GM19351 (cell line): ENCODE results near the gene SLC27A5.

Source experiments
- ATAC-seq: cut with Tn5 transposase; IDR thresholded peaks from one replicate; pipeline ENCODE4 v1.9.1; 2021; ENCODE audit warnings: mild to moderate bottlenecking, moderate library complexity; ENCODE audit not compliant: unreplicated experiment

The SLC27A5 gene, protein sequence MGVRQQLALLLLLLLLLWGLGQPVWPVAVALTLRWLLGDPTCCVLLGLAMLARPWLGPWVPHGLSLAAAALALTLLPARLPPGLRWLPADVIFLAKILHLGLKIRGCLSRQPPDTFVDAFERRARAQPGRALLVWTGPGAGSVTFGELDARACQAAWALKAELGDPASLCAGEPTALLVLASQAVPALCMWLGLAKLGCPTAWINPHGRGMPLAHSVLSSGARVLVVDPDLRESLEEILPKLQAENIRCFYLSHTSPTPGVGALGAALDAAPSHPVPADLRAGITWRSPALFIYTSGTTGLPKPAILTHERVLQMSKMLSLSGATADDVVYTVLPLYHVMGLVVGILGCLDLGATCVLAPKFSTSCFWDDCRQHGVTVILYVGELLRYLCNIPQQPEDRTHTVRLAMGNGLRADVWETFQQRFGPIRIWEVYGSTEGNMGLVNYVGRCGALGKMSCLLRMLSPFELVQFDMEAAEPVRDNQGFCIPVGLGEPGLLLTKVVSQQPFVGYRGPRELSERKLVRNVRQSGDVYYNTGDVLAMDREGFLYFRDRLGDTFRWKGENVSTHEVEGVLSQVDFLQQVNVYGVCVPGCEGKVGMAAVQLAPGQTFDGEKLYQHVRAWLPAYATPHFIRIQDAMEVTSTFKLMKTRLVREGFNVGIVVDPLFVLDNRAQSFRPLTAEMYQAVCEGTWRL

GRCh38 chr19:58511353-58512208, at the start of gene SLC27A5:
SLC27A5 (minus strand) TSS chr19:58511992; CDS start chr19:58511955, 37 bp downstream.
- ATAC-seq = no peak

DNA sequence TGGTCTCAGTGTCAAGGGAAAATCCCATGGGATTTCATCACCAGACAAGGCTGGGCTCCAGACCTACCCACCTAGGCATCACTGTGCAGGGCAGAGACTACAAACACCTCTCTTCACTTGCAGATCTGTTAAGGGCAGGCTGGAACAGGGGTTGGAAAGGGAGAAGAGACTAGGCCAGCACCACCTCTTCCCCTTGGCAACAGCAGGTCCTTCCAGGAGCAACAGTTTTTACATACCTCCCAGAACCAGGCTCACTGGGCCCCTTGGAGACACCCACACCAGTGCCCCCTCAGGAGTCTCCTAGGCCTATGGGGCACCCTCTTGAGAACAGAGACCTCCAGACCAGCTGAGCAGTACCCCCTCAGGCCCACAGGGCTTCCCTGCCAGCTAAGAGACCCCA, 49.1 kb upstream of the SLC27A5 start:
- no peak for ATAC-seq

DNA sequence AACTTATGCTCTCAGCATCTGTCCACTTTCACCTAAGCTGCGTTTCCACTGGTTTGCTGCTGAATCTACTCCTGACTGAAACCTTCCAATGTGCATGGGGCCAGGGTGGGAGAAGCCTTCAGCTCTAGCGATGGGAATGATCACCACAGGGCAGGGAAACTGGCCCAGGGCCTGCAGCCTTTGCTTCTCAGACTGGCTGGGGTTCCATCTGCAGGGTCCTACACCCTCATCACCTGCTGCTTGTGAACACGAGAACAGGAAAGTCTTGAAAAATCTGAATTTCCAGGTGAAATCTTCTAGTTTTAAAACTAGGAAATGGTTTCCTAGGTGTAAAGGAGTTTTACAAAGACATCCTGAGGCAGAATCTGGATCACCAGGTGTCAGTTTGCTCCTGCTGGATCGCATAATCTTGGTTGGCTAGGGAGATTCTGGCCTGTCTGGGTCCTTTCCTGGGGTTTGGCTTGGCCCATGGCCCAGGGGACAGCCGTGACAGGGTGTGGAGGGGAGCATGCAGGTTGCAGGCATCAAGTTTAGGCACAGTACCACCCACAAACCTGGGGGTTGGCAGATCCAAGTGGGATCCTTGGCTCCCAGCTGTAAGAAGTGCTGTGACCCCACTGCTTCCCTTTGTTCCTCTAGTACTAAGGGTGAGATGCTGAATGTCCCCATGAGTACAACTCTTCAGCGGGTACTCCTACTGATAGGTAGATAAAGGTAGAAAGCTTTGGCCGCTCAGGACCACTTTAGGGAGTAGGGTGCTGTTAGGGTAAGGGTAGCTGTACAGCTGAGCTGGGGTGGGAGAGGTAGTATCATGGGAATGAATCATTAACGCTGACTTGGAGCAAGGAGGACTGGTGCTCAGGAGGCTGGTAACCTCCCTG, 48.5 kb upstream of the SLC27A5 start:
- no peak for ATAC-seq

GRCh38 chr19:58559275-58560006, 47.6 kb upstream of the SLC27A5 start:
- ATAC-seq = peak; percentile 29

DNA sequence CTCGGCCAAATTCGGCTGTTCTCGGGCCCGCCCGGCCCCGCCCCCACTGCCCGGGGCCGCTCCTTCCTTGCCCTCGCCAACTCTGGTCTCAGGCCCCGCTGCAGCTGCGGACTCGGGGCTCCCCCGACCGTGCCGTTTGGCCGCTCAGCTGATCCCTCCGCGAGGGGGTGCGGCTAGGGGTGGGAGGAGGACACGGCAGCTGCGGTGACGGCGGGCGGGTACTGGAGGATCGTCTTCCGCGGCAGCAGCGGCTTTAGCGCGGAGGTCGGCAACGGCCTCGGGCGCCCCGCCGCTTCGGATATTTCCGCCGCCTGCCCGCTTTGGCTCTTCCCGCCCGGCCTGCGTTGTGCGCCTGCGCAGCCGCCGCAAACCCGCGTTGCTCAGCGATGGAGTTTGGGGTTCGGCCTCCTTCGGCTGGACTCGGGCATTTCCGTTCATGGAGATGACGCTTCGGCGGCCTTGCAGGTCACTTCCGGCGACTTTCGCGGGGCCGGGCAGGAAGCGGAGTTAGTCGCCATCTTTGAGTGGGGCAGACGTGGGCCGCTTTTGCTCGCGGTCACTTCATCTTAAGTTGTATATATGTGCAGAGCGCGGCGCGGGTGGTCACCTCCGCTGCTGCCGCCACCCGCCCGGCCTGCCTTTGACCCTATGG, 47.0 kb upstream of the SLC27A5 start:
- peak; percentile 49 for ATAC-seq

- no peak for ATAC-seq
These were observed 46.4 kb upstream of the SLC27A5 start, which contains the start of gene UBE2M for GRCh38 chr19:58558066-58558622. UBE2M (minus strand) TSS chr19:58558611; CDS start chr19:58558381, 230 bp downstream.

GRCh38 chr19:58557221-58558065, 45.7 kb upstream of the SLC27A5 start:
- ATAC-seq = no peak

GRCh38 chr19:58556622-58557220, 44.9 kb upstream of the SLC27A5 start:
- no peak for ATAC-seq

DNA sequence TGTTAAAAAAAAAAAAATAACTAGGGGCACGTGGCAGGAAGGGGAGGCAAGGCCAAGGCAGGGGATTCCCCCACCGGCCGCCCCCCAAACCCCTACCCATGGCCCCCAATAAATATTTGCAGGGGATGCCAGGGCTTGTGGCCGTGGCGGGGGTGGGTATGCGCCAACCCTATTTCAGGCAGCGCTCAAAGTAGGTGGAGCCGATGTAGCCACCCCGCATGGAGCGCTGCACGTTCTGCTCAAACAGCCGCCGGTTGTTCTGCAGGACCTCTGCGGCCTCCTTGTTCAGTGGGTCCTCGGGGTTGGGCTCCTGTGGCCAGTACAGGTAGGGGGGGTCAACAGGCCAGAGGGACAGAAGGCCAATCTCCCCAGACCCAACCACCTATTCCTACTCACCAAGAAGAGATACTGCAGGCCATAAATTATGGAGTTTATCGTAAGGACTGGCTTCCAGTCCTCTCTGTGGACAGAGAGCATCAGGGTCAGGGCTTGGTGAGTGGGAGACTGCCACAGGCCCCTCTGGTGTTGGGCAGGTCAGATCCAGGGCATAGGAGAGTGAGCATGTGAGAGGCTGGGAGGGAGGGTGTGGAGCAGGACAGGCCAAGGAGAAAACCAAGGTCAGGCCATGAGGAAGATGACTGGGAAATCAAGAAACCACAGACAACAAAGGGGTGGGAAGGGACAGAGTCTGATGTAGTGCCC, 44.3 kb upstream of the SLC27A5 start:
- ATAC-seq = no peak

GRCh38 chr19:58555369-58555885, 43.6 kb upstream of the SLC27A5 start:
- ATAC-seq = no peak

- ATAC-seq = no peak
These were observed 42.9 kb upstream of the SLC27A5 start, which contains the start of gene CHMP2A for GRCh38 chr19:58554494-58555368. CHMP2A (minus strand) TSS chr19:58555105; CDS start chr19:58554212, 893 bp downstream.

DNA sequence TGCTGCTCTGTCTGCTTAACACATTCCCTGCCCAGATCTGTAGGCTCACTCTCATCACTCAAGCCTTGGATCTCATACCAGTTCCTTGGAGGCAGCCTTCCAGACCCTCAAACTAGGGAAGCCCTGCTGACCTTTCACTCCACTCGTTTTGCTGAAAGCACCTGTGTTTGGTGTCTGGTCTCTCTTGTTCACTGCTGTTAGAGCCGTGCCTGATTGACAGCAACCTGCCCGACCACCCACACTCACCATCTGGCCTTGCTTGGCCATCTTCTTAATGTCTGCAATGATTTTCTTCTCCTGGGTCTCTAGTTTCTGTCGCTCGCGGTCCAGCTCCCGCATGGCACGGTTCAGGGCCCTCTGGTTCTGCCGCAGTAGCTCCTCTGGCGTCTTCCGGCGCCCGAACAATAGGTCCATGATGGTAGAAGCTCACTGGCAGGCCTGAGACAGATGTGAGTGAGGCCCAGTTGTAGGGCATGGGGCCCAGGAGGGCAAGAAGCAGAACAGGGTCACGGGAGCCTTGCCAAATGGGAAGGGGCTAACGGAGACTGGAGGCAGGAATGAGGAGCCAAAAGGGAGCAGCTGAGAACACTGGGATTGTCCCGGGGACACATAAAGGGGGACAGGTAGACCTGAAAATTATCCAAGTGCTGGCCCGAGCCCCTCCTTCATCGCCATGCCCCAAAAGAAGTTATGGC, 42.2 kb upstream of the SLC27A5 start:
- no peak for ATAC-seq

DNA sequence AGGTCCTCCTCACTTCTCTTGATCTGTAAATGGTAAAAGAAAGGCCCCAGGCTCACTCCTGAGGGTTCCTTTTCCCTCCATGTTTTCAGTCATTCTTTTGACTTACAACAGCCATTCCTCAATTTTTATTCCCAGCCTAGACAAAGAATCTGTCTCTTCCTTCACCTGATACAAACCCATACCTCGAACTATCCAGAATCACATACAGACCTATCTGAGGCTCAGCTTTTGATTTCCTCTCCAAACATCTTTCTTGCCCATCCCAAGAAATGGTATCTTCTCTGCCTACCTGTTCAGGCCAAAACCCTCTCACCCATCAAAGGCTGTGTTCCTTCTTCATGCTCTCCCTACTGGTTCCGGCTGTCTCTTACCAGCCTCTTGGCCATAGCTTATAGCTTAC, 40.9 kb upstream of the SLC27A5 start:
- ATAC-seq = no peak

- ATAC-seq = no peak
These were observed 40.0 kb upstream of the SLC27A5 start for GRCh38 chr19:58551577-58552471.
